Uterus (tissue), 2 donors: ENCODE results near the gene MFAP4.

Experiments
- POLR2A ChIP-seq, 2 donors: fragments of 450-650 bp; IDR thresholded peaks; one replicate each; pipeline ENCODE4 v1.6.1; 2016; ENCODE audit warnings: antibody characterized with exemption in 2 of 2, mild to moderate bottlenecking in 1 of 2, moderate library complexity in 1 of 2
- TF ChIP-seq, protein P1 (sequence below), 4 experiments: fragments of 200-600 bp in 2 of 4; fragments of 450-650 bp in 2 of 4; sonication (generic) in 2 of 4; IDR thresholded peaks; one replicate each; pipeline ENCODE4 v1.5.1; 2016 to 2019; ENCODE audit warnings: antibody characterized with exemption in 4 of 4, mild to moderate bottlenecking in 2 of 4, moderate library complexity in 1 of 4

DNA sequence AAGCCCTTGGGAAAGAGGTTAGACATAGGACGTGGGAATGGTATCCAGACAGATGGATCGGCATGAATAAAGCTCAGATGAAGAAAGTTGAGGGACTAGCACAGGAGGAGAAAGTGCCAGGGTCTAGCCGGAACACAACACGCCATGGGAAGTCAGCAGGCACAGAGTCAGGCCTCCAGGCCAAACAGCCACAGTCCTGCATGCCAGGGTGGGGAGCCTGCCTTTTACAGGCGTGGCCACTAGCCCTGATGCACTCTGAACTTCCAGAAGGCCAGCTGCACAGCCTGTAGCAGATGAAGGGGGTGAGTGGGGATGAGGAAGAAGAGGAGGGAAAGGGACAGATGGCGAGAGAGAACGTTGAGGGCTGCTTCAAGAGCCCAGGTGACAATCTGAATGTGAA, 29.6 kb downstream of the MFAP4 start:
- TF ChIP-seq, protein P1, sequence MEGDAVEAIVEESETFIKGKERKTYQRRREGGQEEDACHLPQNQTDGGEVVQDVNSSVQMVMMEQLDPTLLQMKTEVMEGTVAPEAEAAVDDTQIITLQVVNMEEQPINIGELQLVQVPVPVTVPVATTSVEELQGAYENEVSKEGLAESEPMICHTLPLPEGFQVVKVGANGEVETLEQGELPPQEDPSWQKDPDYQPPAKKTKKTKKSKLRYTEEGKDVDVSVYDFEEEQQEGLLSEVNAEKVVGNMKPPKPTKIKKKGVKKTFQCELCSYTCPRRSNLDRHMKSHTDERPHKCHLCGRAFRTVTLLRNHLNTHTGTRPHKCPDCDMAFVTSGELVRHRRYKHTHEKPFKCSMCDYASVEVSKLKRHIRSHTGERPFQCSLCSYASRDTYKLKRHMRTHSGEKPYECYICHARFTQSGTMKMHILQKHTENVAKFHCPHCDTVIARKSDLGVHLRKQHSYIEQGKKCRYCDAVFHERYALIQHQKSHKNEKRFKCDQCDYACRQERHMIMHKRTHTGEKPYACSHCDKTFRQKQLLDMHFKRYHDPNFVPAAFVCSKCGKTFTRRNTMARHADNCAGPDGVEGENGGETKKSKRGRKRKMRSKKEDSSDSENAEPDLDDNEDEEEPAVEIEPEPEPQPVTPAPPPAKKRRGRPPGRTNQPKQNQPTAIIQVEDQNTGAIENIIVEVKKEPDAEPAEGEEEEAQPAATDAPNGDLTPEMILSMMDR (IDR thresholded peaks at IDR 0.05): no peak
- no peak for TF ChIP-seq POLR2A (IDR thresholded peaks at IDR 0.05)
